HEK293 (cell line): ENCODE data around the gene SYNDIG1.
A peak's percentile ranks its signal among the peaks of the same experiment; 100 is the strongest.

Experiments used
- HIC1 ChIP-seq: fragments of 450-650 bp; formaldehyde crosslinking; IDR thresholded peaks from 2 replicates; pipeline ENCODE4 v1.5.1; 2016; ENCODE audit warnings: missing biosample characterization, missing genetic modification characterization
- KLF10 ChIP-seq: fragments of 450-650 bp; IDR thresholded peaks from 2 replicates; pipeline ENCODE4 v1.5.1; 2018; ENCODE audit warnings: missing biosample characterization, mild to moderate bottlenecking, missing genetic modification characterization
- RBAK ChIP-seq: fragments of 450-650 bp; formaldehyde crosslinking; IDR thresholded peaks from 2 replicates; pipeline ENCODE4 v1.5.1; 2016; ENCODE audit warnings: missing biosample characterization, missing genetic modification characterization
- REPIN1 ChIP-seq: fragments of 450-650 bp; formaldehyde crosslinking; IDR thresholded peaks from 2 replicates; pipeline ENCODE4 v1.5.1; 2017; ENCODE audit warnings: missing biosample characterization, missing genetic modification characterization, low read depth
- SP3 ChIP-seq: fragments of 450-650 bp; formaldehyde crosslinking; IDR thresholded peaks from 2 replicates; pipeline ENCODE4 v1.5.1; 2016; ENCODE audit warnings: missing biosample characterization, missing genetic modification characterization
- TCF7L2 ChIP-seq: IDR thresholded peaks from 2 replicates; pipeline ENCODE4 v1.6.1; 2011; ENCODE audit warnings: low read depth, mild to moderate bottlenecking, inconsistent platforms, low read length, moderate library complexity, borderline replicate concordance
- YY2 ChIP-seq: fragments of 450-650 bp; formaldehyde crosslinking; IDR thresholded peaks from 2 replicates; pipeline ENCODE4 v1.5.1; 2016; ENCODE audit warnings: missing biosample characterization, missing genetic modification characterization
- ZBTB20 ChIP-seq: fragments of 450-650 bp; formaldehyde crosslinking; IDR thresholded peaks from 2 replicates; pipeline ENCODE4 v1.5.1; 2016; ENCODE audit warnings: missing biosample characterization, missing genetic modification characterization
- ZBTB21 ChIP-seq: fragments of 450-650 bp; formaldehyde crosslinking; IDR thresholded peaks from 2 replicates; pipeline ENCODE4 v1.5.1; 2017; ENCODE audit warnings: missing biosample characterization, missing genetic modification characterization
- ZEB2 ChIP-seq: fragments of 450-650 bp; formaldehyde crosslinking; IDR thresholded peaks from 2 replicates; pipeline ENCODE4 v1.5.1; 2016; ENCODE audit warnings: missing biosample characterization, missing genetic modification characterization
- ZFP41 ChIP-seq: fragments of 450-650 bp; formaldehyde crosslinking; IDR thresholded peaks from 2 replicates; pipeline ENCODE4 v1.5.1; 2016; ENCODE audit warnings: missing biosample characterization, missing genetic modification characterization, borderline replicate concordance
- ZFP69B ChIP-seq: fragments of 450-650 bp; formaldehyde crosslinking; IDR thresholded peaks from 2 replicates; pipeline ENCODE4 v1.5.1; 2016; ENCODE audit warnings: missing biosample characterization, missing genetic modification characterization
- ZNF175 ChIP-seq: fragments of 450-650 bp; formaldehyde crosslinking; IDR thresholded peaks from 2 replicates; pipeline ENCODE4 v1.5.1; 2016; ENCODE audit warnings: missing biosample characterization, missing genetic modification characterization
- ZNF23 ChIP-seq: fragments of 450-650 bp; formaldehyde crosslinking; IDR thresholded peaks from 2 replicates; pipeline ENCODE4 v1.5.1; 2016; ENCODE audit warnings: missing biosample characterization, missing genetic modification characterization, borderline replicate concordance
- ZNF426 ChIP-seq: fragments of 450-650 bp; formaldehyde crosslinking; IDR thresholded peaks from 2 replicates; pipeline ENCODE4 v1.5.1; 2017; ENCODE audit warnings: missing biosample characterization, missing genetic modification characterization, mild to moderate bottlenecking, inconsistent platforms, moderate library complexity
- ZNF548 ChIP-seq: fragments of 450-650 bp; formaldehyde crosslinking; IDR thresholded peaks from 2 replicates; pipeline ENCODE4 v1.5.1; 2016; ENCODE audit warnings: missing biosample characterization, missing genetic modification characterization
- ZNF677 ChIP-seq: fragments of 450-650 bp; IDR thresholded peaks from 2 replicates; pipeline ENCODE4 v1.5.0; 2018; ENCODE audit warnings: missing biosample characterization, mild to moderate bottlenecking, missing genetic modification characterization, moderate library complexity
- ZNF792 ChIP-seq: fragments of 450-650 bp; formaldehyde crosslinking; IDR thresholded peaks from 2 replicates; pipeline ENCODE4 v1.5.1; 2016; ENCODE audit warnings: missing biosample characterization, missing genetic modification characterization
- ZNF837 ChIP-seq: fragments of 450-650 bp; formaldehyde crosslinking; IDR thresholded peaks from 2 replicates; pipeline ENCODE4 v1.5.1; 2016; ENCODE audit warnings: missing biosample characterization, missing genetic modification characterization
- ZSCAN4 ChIP-seq: fragments of 450-650 bp; formaldehyde crosslinking; IDR thresholded peaks from 2 replicates; pipeline ENCODE4 v1.5.1; 2017; ENCODE audit warnings: missing biosample characterization, missing genetic modification characterization
- TF ChIP-seq, protein P1 (sequence below): fragments of 450-650 bp; formaldehyde crosslinking; IDR thresholded peaks from 2 replicates; pipeline ENCODE4; 2016; ENCODE audit warnings: missing biosample characterization, missing genetic modification characterization
- TF ChIP-seq, protein P2 (sequence below): fragments of 450-650 bp; formaldehyde crosslinking; conservative IDR thresholded peaks from 2 replicates; pipeline ENCODE4 v1.5.1; 2016; ENCODE audit warnings: low read depth, missing biosample characterization, missing genetic modification characterization
- TF ChIP-seq, protein P3 (sequence below): fragments of 450-650 bp; formaldehyde crosslinking; IDR thresholded peaks from 2 replicates; pipeline ENCODE4 v1.5.1; 2016; ENCODE audit warnings: missing biosample characterization, missing genetic modification characterization
- TF ChIP-seq, protein P4 (sequence below): fragments of 450-650 bp; formaldehyde crosslinking; IDR thresholded peaks from 2 replicates; pipeline ENCODE4 v1.5.1; 2016; ENCODE audit warnings: missing biosample characterization, missing genetic modification characterization
- TF ChIP-seq, protein P5 (sequence below): fragments of 450-650 bp; formaldehyde crosslinking; IDR thresholded peaks from 2 replicates; pipeline ENCODE4 v1.5.1; 2017; ENCODE audit warnings: missing biosample characterization, missing genetic modification characterization

The SYNDIG1 gene

GRCh38 chr20:24469116-24469893, at the start of gene SYNDIG1 (continued):
- peak; percentile 58; the same call in 1 of the 2 replicates for TF ChIP-seq HIC1 (tag by site-specific recombination)
- no peak for TF ChIP-seq REPIN1
- no peak for TF ChIP-seq ZBTB21 (tag by site-specific recombination)
- no peak for TF ChIP-seq ZNF175
- TF ChIP-seq, protein P1, sequence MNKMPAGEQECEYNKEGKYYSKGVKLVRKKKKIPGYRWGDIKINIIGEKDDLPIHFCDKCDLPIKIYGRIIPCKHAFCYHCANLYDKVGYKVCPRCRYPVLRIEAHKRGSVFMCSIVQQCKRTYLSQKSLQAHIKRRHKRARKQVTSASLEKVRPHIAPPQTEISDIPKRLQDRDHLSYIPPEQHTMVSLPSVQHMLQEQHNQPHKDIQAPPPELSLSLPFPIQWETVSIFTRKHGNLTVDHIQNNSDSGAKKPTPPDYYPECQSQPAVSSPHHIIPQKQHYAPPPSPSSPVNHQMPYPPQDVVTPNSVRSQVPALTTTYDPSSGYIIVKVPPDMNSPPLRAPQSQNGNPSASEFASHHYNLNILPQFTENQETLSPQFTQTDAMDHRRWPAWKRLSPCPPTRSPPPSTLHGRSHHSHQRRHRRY (tag by site-specific recombination): no peak
- TF ChIP-seq TCF7L2: no peak
- peak; percentile 57; the same call in 1 of the 2 replicates for TF ChIP-seq KLF10
- no peak for TF ChIP-seq ZNF677 (tag by site-specific recombination)
- no peak; the same call in 1 of the 2 replicates for TF ChIP-seq ZEB2
- TF ChIP-seq ZNF548 (tag by site-specific recombination): no peak
- no peak for TF ChIP-seq ZSCAN4 (tag by site-specific recombination)
- TF ChIP-seq ZNF792 (tag by site-specific recombination): no peak
- peak; percentile 44; the same call in 1 of the 2 replicates for TF ChIP-seq ZBTB20 (tag by site-specific recombination)
- no peak for TF ChIP-seq ZFP69B (tag by site-specific recombination)
- no peak for TF ChIP-seq ZNF23
- no peak for TF ChIP-seq YY2 (tag by site-specific recombination)
- TF ChIP-seq, protein P2, sequence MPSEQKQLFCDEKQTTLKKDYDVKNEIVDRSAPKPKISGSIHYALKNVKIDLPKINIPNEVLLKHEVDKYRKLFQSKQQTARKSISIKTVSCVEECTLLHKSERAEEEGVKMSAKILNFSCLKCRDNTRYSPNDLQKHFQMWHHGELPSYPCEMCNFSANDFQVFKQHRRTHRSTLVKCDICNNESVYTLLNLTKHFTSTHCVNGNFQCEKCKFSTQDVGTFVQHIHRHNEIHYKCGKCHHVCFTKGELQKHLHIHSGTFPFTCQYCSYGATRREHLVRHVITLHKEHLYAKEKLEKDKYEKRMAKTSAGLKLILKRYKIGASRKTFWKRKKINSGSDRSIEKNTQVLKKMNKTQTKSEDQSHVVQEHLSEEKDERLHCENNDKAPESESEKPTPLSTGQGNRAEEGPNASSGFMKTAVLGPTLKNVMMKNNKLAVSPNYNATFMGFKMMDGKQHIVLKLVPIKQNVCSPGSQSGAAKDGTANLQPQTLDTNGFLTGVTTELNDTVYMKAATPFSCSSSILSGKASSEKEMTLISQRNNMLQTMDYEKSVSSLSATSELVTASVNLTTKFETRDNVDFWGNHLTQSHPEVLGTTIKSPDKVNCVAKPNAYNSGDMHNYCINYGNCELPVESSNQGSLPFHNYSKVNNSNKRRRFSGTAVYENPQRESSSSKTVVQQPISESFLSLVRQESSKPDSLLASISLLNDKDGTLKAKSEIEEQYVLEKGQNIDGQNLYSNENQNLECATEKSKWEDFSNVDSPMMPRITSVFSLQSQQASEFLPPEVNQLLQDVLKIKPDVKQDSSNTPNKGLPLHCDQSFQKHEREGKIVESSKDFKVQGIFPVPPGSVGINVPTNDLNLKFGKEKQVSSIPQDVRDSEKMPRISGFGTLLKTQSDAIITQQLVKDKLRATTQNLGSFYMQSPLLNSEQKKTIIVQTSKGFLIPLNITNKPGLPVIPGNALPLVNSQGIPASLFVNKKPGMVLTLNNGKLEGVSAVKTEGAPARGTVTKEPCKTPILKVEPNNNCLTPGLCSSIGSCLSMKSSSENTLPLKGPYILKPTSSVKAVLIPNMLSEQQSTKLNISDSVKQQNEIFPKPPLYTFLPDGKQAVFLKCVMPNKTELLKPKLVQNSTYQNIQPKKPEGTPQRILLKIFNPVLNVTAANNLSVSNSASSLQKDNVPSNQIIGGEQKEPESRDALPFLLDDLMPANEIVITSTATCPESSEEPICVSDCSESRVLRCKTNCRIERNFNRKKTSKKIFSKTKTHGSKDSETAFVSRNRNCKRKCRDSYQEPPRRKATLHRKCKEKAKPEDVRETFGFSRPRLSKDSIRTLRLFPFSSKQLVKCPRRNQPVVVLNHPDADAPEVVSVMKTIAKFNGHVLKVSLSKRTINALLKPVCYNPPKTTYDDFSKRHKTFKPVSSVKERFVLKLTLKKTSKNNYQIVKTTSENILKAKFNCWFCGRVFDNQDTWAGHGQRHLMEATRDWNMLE (tag by site-specific recombination): no peak
- no peak for TF ChIP-seq ZNF837 (tag by site-specific recombination)
- no peak for TF ChIP-seq RBAK (tag by site-specific recombination)
- TF ChIP-seq, protein P3, sequence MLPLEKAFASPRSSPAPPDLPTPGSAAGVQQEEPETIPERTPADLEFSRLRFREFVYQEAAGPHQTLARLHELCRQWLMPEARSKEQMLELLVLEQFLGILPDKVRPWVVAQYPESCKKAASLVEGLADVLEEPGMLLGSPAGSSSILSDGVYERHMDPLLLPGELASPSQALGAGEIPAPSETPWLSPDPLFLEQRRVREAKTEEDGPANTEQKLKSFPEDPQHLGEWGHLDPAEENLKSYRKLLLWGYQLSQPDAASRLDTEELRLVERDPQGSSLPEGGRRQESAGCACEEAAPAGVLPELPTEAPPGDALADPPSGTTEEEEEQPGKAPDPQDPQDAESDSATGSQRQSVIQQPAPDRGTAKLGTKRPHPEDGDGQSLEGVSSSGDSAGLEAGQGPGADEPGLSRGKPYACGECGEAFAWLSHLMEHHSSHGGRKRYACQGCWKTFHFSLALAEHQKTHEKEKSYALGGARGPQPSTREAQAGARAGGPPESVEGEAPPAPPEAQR (tag by site-specific recombination): no peak
- no peak for TF ChIP-seq SP3 (tag by site-specific recombination)
- TF ChIP-seq, protein P4, sequence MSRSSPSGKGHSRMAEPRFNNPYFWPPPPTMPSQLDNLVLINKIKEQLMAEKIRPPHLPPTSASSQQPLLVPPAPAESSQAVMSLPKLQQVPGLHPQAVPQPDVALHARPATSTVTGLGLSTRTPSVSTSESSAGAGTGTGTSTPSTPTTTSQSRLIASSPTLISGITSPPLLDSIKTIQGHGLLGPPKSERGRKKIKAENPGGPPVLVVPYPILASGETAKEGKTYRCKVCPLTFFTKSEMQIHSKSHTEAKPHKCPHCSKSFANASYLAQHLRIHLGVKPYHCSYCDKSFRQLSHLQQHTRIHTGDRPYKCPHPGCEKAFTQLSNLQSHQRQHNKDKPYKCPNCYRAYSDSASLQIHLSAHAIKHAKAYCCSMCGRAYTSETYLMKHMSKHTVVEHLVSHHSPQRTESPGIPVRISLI (tag by site-specific recombination): no peak
- TF ChIP-seq ZNF426 (tag by site-specific recombination): no peak
- no peak for TF ChIP-seq ZFP41 (tag by site-specific recombination)
- TF ChIP-seq, protein P5, sequence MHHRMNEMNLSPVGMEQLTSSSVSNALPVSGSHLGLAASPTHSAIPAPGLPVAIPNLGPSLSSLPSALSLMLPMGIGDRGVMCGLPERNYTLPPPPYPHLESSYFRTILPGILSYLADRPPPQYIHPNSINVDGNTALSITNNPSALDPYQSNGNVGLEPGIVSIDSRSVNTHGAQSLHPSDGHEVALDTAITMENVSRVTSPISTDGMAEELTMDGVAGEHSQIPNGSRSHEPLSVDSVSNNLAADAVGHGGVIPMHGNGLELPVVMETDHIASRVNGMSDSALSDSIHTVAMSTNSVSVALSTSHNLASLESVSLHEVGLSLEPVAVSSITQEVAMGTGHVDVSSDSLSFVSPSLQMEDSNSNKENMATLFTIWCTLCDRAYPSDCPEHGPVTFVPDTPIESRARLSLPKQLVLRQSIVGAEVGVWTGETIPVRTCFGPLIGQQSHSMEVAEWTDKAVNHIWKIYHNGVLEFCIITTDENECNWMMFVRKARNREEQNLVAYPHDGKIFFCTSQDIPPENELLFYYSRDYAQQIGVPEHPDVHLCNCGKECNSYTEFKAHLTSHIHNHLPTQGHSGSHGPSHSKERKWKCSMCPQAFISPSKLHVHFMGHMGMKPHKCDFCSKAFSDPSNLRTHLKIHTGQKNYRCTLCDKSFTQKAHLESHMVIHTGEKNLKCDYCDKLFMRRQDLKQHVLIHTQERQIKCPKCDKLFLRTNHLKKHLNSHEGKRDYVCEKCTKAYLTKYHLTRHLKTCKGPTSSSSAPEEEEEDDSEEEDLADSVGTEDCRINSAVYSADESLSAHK (tag by site-specific recombination): no peak
